IMR-90 (cell line): ENCODE measurements around the gene SPINK4. TPM values are rescaled to one million over a fixed set of nuclear protein-coding genes. Genes with fewer than 3 reads are reported as not detected.

Experiments
- ATAC-seq: fragments of 200-7000 bp; cut with Tn5 transposase; 2 replicates; pipeline ENCODE4 v1.9.1; 2020; ENCODE audit warnings: low read depth, mild to moderate bottlenecking, moderate library complexity
- BruUV-seq: library from RNA; stranded (reverse); fragments of 400-500 nt; replicated peaks from 2 replicates; lab custom pipeline; 2021; lab: Mats Ljungman, UMichigan
- CTCF ChIA-PET: fragments of 300-600 bp; formaldehyde crosslinking; extraction: SDS; loops from one replicate; lab custom pipeline; 2021; ENCODE audit warnings: antibody characterized with exemption; lab: Yijun Ruan, JAX
- POLR2A ChIA-PET: fragments of 300-600 bp; sonication (Branson Sonifier 250); formaldehyde crosslinking; loops from one replicate; lab custom pipeline; 2022; ENCODE audit warnings: antibody characterized with exemption; ENCODE audit not compliant: unreplicated experiment; lab: Charles Lee
- DNase-seq: peaks from one replicate; pipeline ENCODE4 v3.0.0; 2013
- H2AFZ ChIP-seq: replicated peaks from 2 replicates; pipeline ENCODE3; 2013; ENCODE audit warnings: low read length, mild to moderate bottlenecking; ENCODE audit not compliant: poor library complexity
- H2AK5ac ChIP-seq: 2 replicates; pipeline ENCODE4 v1.6.1; 2013; ENCODE audit warnings: low read depth, low read length, inconsistent platforms
- H2AK9ac ChIP-seq: replicated peaks from 2 replicates; pipeline ENCODE3; 2013; ENCODE audit warnings: mild to moderate bottlenecking, low read depth, low read length, moderate library complexity; ENCODE audit not compliant: poor library complexity
- H2BK120ac ChIP-seq: 2 replicates; pipeline ENCODE4 v1.6.1; 2013; ENCODE audit warnings: low read depth, low read length, inconsistent platforms
- H2BK15ac ChIP-seq: 3 replicates; pipeline ENCODE4 v1.6.1; 2013; ENCODE audit warnings: low read depth, low read length, inconsistent platforms
- H2BK20ac ChIP-seq: 2 replicates; pipeline ENCODE4 v1.6.1; 2013; ENCODE audit warnings: low read depth, mild to moderate bottlenecking, inconsistent platforms, low read length, moderate library complexity
- H2BK5ac ChIP-seq: 2 replicates; pipeline ENCODE4 v1.6.1; 2013; ENCODE audit warnings: mild to moderate bottlenecking, low read depth, low read length, inconsistent platforms; ENCODE audit not compliant: poor library complexity, severe bottlenecking
- H3K14ac ChIP-seq: replicated peaks from 2 replicates; pipeline ENCODE4 v1.6.1; 2013; ENCODE audit warnings: low read depth, low read length, inconsistent platforms
- H3K18ac ChIP-seq: 2 replicates; pipeline ENCODE4 v1.6.1; 2013; ENCODE audit warnings: low read depth, low read length, control low read depth
- H3K23ac ChIP-seq: 2 replicates; pipeline ENCODE4 v1.6.1; 2013; ENCODE audit warnings: low read depth, low read length, inconsistent platforms
- H3K27ac ChIP-seq: 2 replicates; pipeline ENCODE4 v1.5.1; 2013; ENCODE audit warnings: mild to moderate bottlenecking, control low read depth, low read length; ENCODE audit not compliant: insufficient read depth
- H3K27me3 ChIP-seq: 2 replicates; pipeline ENCODE4 v1.6.1; 2013; ENCODE audit warnings: low read length; ENCODE audit not compliant: control insufficient read depth, insufficient read depth
- H3K36me3 ChIP-seq: 2 replicates; pipeline ENCODE4 v1.6.1; 2013; ENCODE audit warnings: low read length, mixed read lengths; ENCODE audit not compliant: control insufficient read depth, insufficient read depth
- H3K4ac ChIP-seq: 2 replicates; pipeline ENCODE4 v1.6.1; 2013; ENCODE audit warnings: low read depth, low read length, inconsistent platforms
- H3K4me1 ChIP-seq: 2 replicates; pipeline ENCODE4 v1.6.1; 2013; ENCODE audit warnings: low read length, mixed read lengths; ENCODE audit not compliant: control insufficient read depth, insufficient read depth
- H3K4me2 ChIP-seq: 2 replicates; pipeline ENCODE4 v1.6.1; 2013; ENCODE audit warnings: low read depth, mild to moderate bottlenecking, control low read depth, low read length, moderate library complexity
- H3K4me3 ChIP-seq: 2 replicates; pipeline ENCODE4 v1.5.1; 2013; ENCODE audit warnings: low read depth, mild to moderate bottlenecking, control low read depth, low read length, moderate library complexity; ENCODE audit not compliant: insufficient read depth
- H3K56ac ChIP-seq: 2 replicates; pipeline ENCODE4 v1.6.1; 2013; ENCODE audit warnings: low read length, inconsistent platforms; ENCODE audit not compliant: insufficient read depth; ENCODE audit errors: extremely low read depth
- H3K79me1 ChIP-seq, 2 experiments: 2 replicates each; pipeline ENCODE4 v1.6.1; 2013; ENCODE audit warnings: low read length in 2 of 2, inconsistent platforms in 1 of 2, low read depth in 1 of 2
- H3K9ac ChIP-seq: 2 replicates; pipeline ENCODE4 v1.6.1; 2013; ENCODE audit warnings: low read depth, low read length, control low read depth
- H3K9me1 ChIP-seq: 2 replicates; pipeline ENCODE4 v1.6.1; 2013; ENCODE audit warnings: low read length, inconsistent platforms; ENCODE audit not compliant: insufficient read depth
- H3K9me3 ChIP-seq: 2 replicates; pipeline ENCODE4 v1.6.1; 2013; ENCODE audit warnings: low read length; ENCODE audit not compliant: control insufficient read depth, insufficient read depth
- H4K20me1 ChIP-seq: 2 replicates; pipeline ENCODE4 v1.6.1; 2013; ENCODE audit warnings: low read length, inconsistent platforms; ENCODE audit not compliant: insufficient read depth
- H4K5ac ChIP-seq: 2 replicates; pipeline ENCODE4 v1.6.1; 2013; ENCODE audit warnings: mild to moderate bottlenecking, low read depth, low read length, control low read depth
- H4K8ac ChIP-seq, 2 experiments: 2 replicates each; pipeline ENCODE4 v1.6.1; 2013; ENCODE audit warnings: low read depth in 2 of 2, low read length in 2 of 2, control low read depth in 1 of 2, inconsistent platforms in 1 of 2
- H4K91ac ChIP-seq: 2 replicates; pipeline ENCODE4 v1.6.1; 2013; ENCODE audit warnings: low read depth, low read length, inconsistent platforms; ENCODE audit not compliant: insufficient read depth
- BHLHE40 ChIP-seq: fragments of 150-350 bp; IDR thresholded peaks from 2 replicates; pipeline ENCODE4 v1.6.1; 2016; ENCODE audit warnings: mild to moderate bottlenecking, low read depth, low read length
- CEBPB ChIP-seq: IDR thresholded peaks from 2 replicates; pipeline ENCODE4 v1.6.1; 2012; ENCODE audit warnings: low read depth, low read length, improper control_type of control experiment
- CTCF ChIP-seq: conservative IDR thresholded peaks from 2 replicates; pipeline ENCODE4 v1.5.1; 2012; ENCODE audit warnings: mild to moderate bottlenecking, low read depth, low read length, improper control_type of control experiment
- FOS ChIP-seq: fragments of 150-350 bp; IDR thresholded peaks from 2 replicates; pipeline ENCODE4 v1.6.1; 2016; ENCODE audit warnings: low read depth, low read length
- MAFK ChIP-seq: IDR thresholded peaks from 2 replicates; pipeline ENCODE4 v1.6.1; 2012; ENCODE audit warnings: low read depth, low read length, improper control_type of control experiment
- MXI1 ChIP-seq: IDR thresholded peaks from 2 replicates; pipeline ENCODE4 v1.6.1; 2012; ENCODE audit warnings: low read depth, mild to moderate bottlenecking, low read length, moderate library complexity, borderline replicate concordance
- NFE2L2 ChIP-seq: fragments of 150-350 bp; IDR thresholded peaks from 2 replicates; pipeline ENCODE4 v1.6.1; 2016; ENCODE audit warnings: low read depth, mild to moderate bottlenecking, low read length
- POLR2A ChIP-seq: IDR thresholded peaks from 2 replicates; pipeline ENCODE4 v1.6.1; 2012; ENCODE audit warnings: mild to moderate bottlenecking, low read depth, low read length
- RAD21 ChIP-seq: IDR thresholded peaks from 2 replicates; pipeline ENCODE4 v1.6.1; 2012; ENCODE audit warnings: low read length, improper control_type of control experiment
- RFX5 ChIP-seq: IDR thresholded peaks from 2 replicates; pipeline ENCODE4 v1.8.0; 2012; ENCODE audit warnings: low read depth, mild to moderate bottlenecking, low read length, moderate library complexity
- SMC3 ChIP-seq: fragments of 150-350 bp; IDR thresholded peaks from 2 replicates; pipeline ENCODE4 v1.6.1; 2016; ENCODE audit warnings: low read depth, mild to moderate bottlenecking, antibody characterized with exemption, low read length, moderate library complexity
- WGBS, 2 experiments: methylation state at CpG; one replicate each; pipeline versions ENCODE4 v1.1.5 to v1.1.7; 2013; ENCODE audit warnings: missing lambda C conversion rate in 2 of 2; ENCODE audit not compliant: insufficient read length in 1 of 2; ENCODE audit errors: extremely low coverage in 2 of 2; 5-methylcytosine and 5-hydroxymethylcytosine counted together
- dilution Hi-C: fragments of 300-500 bp; cut with HindIII; formaldehyde crosslinking; loops from one replicate; pipeline ENCODE4 v1.14.3; 2018; ENCODE audit warnings: low sequenced_read_pairs; ENCODE audit not compliant: unreplicated experiment
- in situ Hi-C: fragments of 300-500 bp; cut with MboI; formaldehyde crosslinking; loops from 3 replicates; pipeline ENCODE4 v1.14.3; 2019; ENCODE audit warnings: low sequenced_read_pairs, inconsistent platforms, mixed read lengths
- intact Hi-C: fragments of 100-400 bp; cut with micrococcal nuclease; formaldehyde crosslinking; loops from 2 replicates; pipeline ENCODE4 v1.10.0; 2022
- polyA plus RNA-seq, 3 experiments: library from polyadenylated mRNA; depleted of rRNA; stranded (reverse); fragments of >200 nt; gene quantifications; 2 replicates each; pipeline ENCODE4 v1.2.3, GENCODE V29; 2012; ENCODE audit warnings: low replicate concordance in 1 of 3
- total RNA-seq: library from RNA; depleted of rRNA; stranded (reverse); fragments of >200 nt; gene quantifications from 2 replicates; pipeline ENCODE4 v1.2.3, GENCODE V29; 2012
- TF ChIP-seq, protein P1 (sequence below): fragments of 150-350 bp; IDR thresholded peaks from 2 replicates; pipeline ENCODE4 v1.6.1; 2016; ENCODE audit warnings: low read depth, mild to moderate bottlenecking, low read length, moderate library complexity, borderline replicate concordance
- TF ChIP-seq, protein P2 (sequence below): fragments of 150-350 bp; IDR thresholded peaks from 2 replicates; pipeline ENCODE4 v1.6.1; 2017; ENCODE audit warnings: mild to moderate bottlenecking, antibody characterized with exemption, low read length, low read depth

Gene SPINK4
- total and polyA plus RNA-seq, 2 of the 4 experiments (the other 2 are of a cell fraction) = not detected

GRCh38 chr9:33245341-33245740, 5.4 kb downstream of the SPINK4 start:
- in situ Hi-C loops (no loop called here), dilution Hi-C loops (no loop called here), intact Hi-C loops (no loop called here)
- Histone ChIP-seq H2BK5ac (no peak overlapping the region), H2BK15ac (no peak overlapping the region), H3K4ac (no peak overlapping the region), H3K56ac (no peak overlapping the region), H3K36me3 (no peaks in the 10 kb centered on the region), H2BK120ac (no peak overlapping the region), H3K23ac (no peak overlapping the region), H2AFZ (no peak overlapping the region), H2BK20ac (no peak overlapping the region), H3K4me1 (peaks cover 1% of the 10 kb centered on the region), H3K4me2 (no peak overlapping the region), H4K5ac (no peak overlapping the region), H3K18ac (no peak overlapping the region), H2AK5ac (no peak overlapping the region), H3K79me1 (no peaks in the 10 kb centered on the region), H2AK9ac (peak overlapping the region; percentile 62), H4K8ac (no peak overlapping the region), H4K20me1 (no peaks in the 10 kb centered on the region), H3K9me3 (no peaks in the 10 kb centered on the region), H3K9ac (no peak overlapping the region), H3K27ac (no peak overlapping the region), H3K14ac (no peak overlapping the region), H3K27me3 (no peaks in the 10 kb centered on the region), H3K4me3 (no peak overlapping the region), H4K91ac (no peak overlapping the region), H3K9me1 (peaks cover 15% of the 10 kb centered on the region; the same call in 1 of the 2 replicates)
- no CpG with 5 or more reads among the region's 2 CpGs for WGBS, 2 experiments
- CTCF ChIA-PET = no interaction called here
- ATAC-seq (no peak), DNase-seq (no peak)
- no peak for TF ChIP-seq MAFK
- no peak for TF ChIP-seq BHLHE40
- no peak for TF ChIP-seq FOS
- TF ChIP-seq CEBPB = no peak
- TF ChIP-seq, protein P1, sequence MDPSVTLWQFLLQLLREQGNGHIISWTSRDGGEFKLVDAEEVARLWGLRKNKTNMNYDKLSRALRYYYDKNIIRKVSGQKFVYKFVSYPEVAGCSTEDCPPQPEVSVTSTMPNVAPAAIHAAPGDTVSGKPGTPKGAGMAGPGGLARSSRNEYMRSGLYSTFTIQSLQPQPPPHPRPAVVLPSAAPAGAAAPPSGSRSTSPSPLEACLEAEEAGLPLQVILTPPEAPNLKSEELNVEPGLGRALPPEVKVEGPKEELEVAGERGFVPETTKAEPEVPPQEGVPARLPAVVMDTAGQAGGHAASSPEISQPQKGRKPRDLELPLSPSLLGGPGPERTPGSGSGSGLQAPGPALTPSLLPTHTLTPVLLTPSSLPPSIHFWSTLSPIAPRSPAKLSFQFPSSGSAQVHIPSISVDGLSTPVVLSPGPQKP = no peak
- no peak for TF ChIP-seq SMC3
- no peak for TF ChIP-seq RFX5
- TF ChIP-seq MXI1 = no peak
- TF ChIP-seq CTCF = no peak
- TF ChIP-seq NFE2L2 = no peak
- no peak for TF ChIP-seq POLR2A
- TF ChIP-seq, protein P2, sequence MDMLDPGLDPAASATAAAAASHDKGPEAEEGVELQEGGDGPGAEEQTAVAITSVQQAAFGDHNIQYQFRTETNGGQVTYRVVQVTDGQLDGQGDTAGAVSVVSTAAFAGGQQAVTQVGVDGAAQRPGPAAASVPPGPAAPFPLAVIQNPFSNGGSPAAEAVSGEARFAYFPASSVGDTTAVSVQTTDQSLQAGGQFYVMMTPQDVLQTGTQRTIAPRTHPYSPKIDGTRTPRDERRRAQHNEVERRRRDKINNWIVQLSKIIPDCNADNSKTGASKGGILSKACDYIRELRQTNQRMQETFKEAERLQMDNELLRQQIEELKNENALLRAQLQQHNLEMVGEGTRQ = no peak
- no peak for TF ChIP-seq RAD21
- POLR2A ChIA-PET = no interaction called here
- no TSS peak for BruUV-seq
